Esophagus (tissue), 2 donors: Measurements from ENCODE around the gene KCNH3. TPM values are rescaled to one million over a fixed set of nuclear protein-coding genes. Genes with fewer than 3 reads are reported as not detected.
"Not testable (repeated sequence)": the region's sequence is repeated elsewhere in the genome, so short reads cannot be mapped to it uniquely, and the experiment has no call there.

Experiments
- H3K27ac ChIP-seq, 2 donors: one replicate each; pipeline ENCODE4 v1.5.1; 2013; ENCODE audit warnings: low read depth in 2 of 2, mild to moderate bottlenecking in 2 of 2, inconsistent platforms in 1 of 2, low read length in 1 of 2, moderate library complexity in 1 of 2
- H3K27me3 ChIP-seq, 2 donors: one replicate each; pipeline ENCODE4 v1.6.1; 2013; ENCODE audit warnings: low read length in 2 of 2, control low read depth in 1 of 2, mild to moderate bottlenecking in 1 of 2; ENCODE audit not compliant: insufficient read depth in 2 of 2, control insufficient read depth in 1 of 2
- H3K36me3 ChIP-seq, 2 donors: one replicate each; pipeline ENCODE4 v1.6.1; 2013; ENCODE audit warnings: low read length in 1 of 2; ENCODE audit not compliant: control insufficient read depth in 2 of 2, insufficient read depth in 2 of 2
- H3K4me1 ChIP-seq, 2 donors: one replicate each; pipeline ENCODE4 v1.6.1; 2013; ENCODE audit warnings: low read length in 1 of 2; ENCODE audit not compliant: control insufficient read depth in 2 of 2, insufficient read depth in 2 of 2
- H3K4me3 ChIP-seq, 2 donors: one replicate each; pipeline ENCODE4 v1.5.1; 2013; ENCODE audit warnings: low read length in 2 of 2, mild to moderate bottlenecking in 2 of 2, low read depth in 1 of 2, moderate library complexity in 1 of 2
- H3K9me3 ChIP-seq, 2 donors: one replicate each; pipeline ENCODE4 v1.6.1; 2013; ENCODE audit warnings: mild to moderate bottlenecking in 2 of 2, low read depth in 1 of 2, low read length in 1 of 2, moderate library complexity in 1 of 2; ENCODE audit not compliant: control insufficient read depth in 2 of 2, insufficient read depth in 1 of 2
- WGBS, 2 donors: extraction: QIAGEN DNeasy Blood & Tissue Kit; methylation state at CpG; one replicate each; pipeline ENCODE4 v1.1.7; 2013; 5-methylcytosine and 5-hydroxymethylcytosine counted together
- polyA plus RNA-seq, 2 donors: library from polyadenylated mRNA; stranded (reverse); fragments of 200-250 nt; gene quantifications; one replicate each; pipeline ENCODE4 v1.2.3, GENCODE V29; 2013
- donor health status: healthy with polysubstance abuse.
- donor health status: Bipolar disorder and iron deficiency.

Gene KCNH3
- polyA plus RNA-seq, 2 donors = 0.07 to 0.24 TPM

DNA sequence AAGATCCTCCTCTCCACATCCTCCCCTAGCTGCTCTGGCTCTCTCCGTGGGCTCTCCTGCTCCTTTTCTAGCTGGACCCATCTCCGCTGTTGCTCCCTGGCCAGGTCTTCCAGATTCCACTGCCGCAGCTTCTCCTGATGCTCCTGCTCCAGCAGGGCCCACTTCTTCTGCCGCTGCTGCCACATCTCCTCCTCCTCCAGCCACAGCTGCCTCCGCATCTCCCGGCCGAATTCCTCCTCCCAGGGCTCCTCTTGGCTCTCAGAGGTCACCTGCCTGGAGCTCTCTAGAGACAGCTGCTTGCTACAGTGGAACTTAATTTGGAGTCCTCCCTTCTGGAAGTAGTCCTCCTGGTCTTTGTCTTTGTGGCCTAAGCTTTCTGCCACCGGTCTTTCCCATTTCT, 61.1 kb downstream of the KCNH3 start:
- no peak overlapping the region for H3K4me3 ChIP-seq
- no peak overlapping the region for H3K27ac ChIP-seq
- H3K36me3 ChIP-seq = no peaks in the 10 kb centered on the region
- H3K27me3 ChIP-seq = no peaks in the 10 kb centered on the region
- H3K4me1 ChIP-seq = no peaks in the 10 kb centered on the region
- no peaks in the 10 kb centered on the region for H3K9me3 ChIP-seq
- 94 to 96% methylated on average over 8 of the region's 8 CpGs for WGBS, 2 donors

DNA sequence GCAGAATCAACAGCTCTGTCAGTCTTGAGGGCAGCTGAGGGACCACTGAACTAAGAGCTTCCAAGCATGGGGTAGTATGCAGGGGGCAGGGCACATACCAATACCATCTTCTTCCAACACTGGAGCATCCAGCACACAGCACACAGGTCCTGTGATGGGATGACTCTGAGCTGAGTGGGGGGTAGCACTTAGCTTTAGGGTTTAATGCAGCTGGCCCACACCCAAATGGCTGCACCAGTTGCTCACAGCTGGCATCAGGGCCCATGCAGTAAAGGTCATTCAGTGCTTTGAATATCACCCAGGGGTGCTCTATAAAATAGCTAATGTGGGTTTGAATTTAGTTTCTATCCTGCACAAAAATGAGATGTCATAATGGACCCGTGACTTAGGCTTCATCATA, 64.9 kb downstream of the KCNH3 start:
- WGBS, 2 donors = 76 to 83% methylated on average over 1 of the region's 1 CpG
- H3K27me3 ChIP-seq = no peaks in the 10 kb centered on the region
- no peaks in the 10 kb centered on the region for H3K4me1 ChIP-seq
- no peaks in the 10 kb centered on the region for H3K9me3 ChIP-seq
- no peak overlapping the region for H3K4me3 ChIP-seq
- H3K27ac ChIP-seq = no peak overlapping the region
- H3K36me3 ChIP-seq = no peaks in the 10 kb centered on the region

DNA sequence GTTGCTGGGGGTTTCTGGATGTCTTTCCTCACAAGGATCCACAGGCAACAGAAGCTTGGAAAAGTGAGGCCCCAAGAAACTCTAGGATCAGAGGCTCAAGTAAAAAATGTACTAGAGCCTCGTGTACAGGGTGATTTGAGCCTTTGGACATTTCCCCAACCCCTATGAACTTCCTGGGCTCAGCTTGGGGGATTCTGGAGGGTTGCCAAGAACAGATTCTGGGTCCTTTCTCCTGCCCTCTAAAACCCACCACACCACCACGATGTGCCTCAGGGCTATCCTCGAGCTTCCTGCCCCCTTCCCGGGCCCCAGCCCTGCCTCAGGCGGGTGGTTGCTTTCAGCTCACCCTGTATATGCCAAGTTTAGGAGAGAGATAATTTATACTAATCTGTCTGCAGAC, 66.0 kb downstream of the KCNH3 start:
- Histone ChIP-seq H3K4me3 (no peak overlapping the region), H3K9me3 (no peaks in the 10 kb centered on the region), H3K36me3 (no peaks in the 10 kb centered on the region), H3K4me1 (peaks cover 0 to 7% of the 10 kb centered on the region in 2 donors), H3K27ac (no peak overlapping the region), H3K27me3 (no peaks in the 10 kb centered on the region)
- WGBS, 2 donors = 62 to 64% methylated on average over 5 of the region's 5 CpGs

DNA sequence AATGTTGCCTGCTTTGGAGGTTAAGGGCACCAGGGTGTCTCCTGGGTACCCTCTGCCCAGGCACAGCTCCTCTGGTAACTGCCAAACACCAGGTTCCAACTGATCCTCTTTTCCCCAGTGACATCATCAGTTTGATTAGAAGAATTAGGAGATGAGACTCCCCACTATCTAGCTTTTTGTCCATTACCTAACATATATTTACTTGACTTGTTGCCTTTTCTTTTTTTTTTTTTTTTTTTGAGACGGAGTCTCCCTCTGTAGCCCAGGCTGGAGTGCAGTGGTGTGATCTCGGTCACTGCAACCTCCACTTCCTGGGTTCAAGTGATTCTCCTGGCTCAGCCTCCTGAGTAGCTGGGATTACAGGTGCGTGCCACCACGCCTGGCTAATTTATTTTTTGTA, 66.7 kb downstream of the KCNH3 start, which contains the start of gene FAM186B:
Gene FAM186B (minus strand): TSS at position 101 of the 400 bp plus-strand sequence. CDS start 162 bp downstream, outside the sequence.
- not testable (repeated sequence) for H3K27ac ChIP-seq, H3K4me3 ChIP-seq, H3K36me3 ChIP-seq, H3K4me1 ChIP-seq, H3K27me3 ChIP-seq, H3K9me3 ChIP-seq
- 95 to 98% methylated on average over 4 of the region's 4 CpGs for WGBS, 2 donors

Other genes with a start within 250 kb of the KCNH3 start
- under 1 TPM; 0.28 to 0.45 TPM for gene PRPH, start 243.9 kb upstream of the KCNH3 start, polyA plus RNA-seq
- gene TROAP, start 215.8 kb upstream of the KCNH3 start, polyA plus RNA-seq = 10 to 100 TPM; 14.0 to 23.6 TPM
- gene C1QL4, start 201.8 kb upstream of the KCNH3 start, polyA plus RNA-seq = not detected
- under 1 TPM; 0.02 TPM for gene DNAJC22, start 192.1 kb upstream of the KCNH3 start, polyA plus RNA-seq
- 1 to 10 TPM; 4.8 to 5.3 TPM for gene SPATS2, start 171.6 kb upstream of the KCNH3 start, polyA plus RNA-seq
- gene MCRS1, start 29.1 kb downstream of the KCNH3 start, polyA plus RNA-seq = 10 to 100 TPM; 40.0 to 45.0 TPM
- gene FAM186B, start 66.6 kb downstream of the KCNH3 start, polyA plus RNA-seq = under 1 TPM; 0.08 to 0.09 TPM
- gene PRPF40B, start 84.5 kb downstream of the KCNH3 start, polyA plus RNA-seq = 10 to 100 TPM; 10.6 to 19.9 TPM
- gene FMNL3, start 168.4 kb downstream of the KCNH3 start, polyA plus RNA-seq = 1 to 10 TPM; 1.4 to 1.7 TPM
- gene TMBIM6, start 202.5 kb downstream of the KCNH3 start, polyA plus RNA-seq = 100 to 1,000 TPM; 169 to 252 TPM